LNCaP clone FGC (cell line): ENCODE results near the gene TMEM60.
"Not testable (repeated sequence)": the region's sequence is repeated elsewhere in the genome, so short reads cannot be mapped to it uniquely, and the experiment has no call there.

Experiments used
- DNase-seq: peaks from one replicate; pipeline ENCODE4 v3.0.0-alpha.2; 2011; ENCODE audit warnings: low read depth
- H3K4me3 ChIP-seq: 2 replicates; pipeline ENCODE4 v1.5.1; 2011; ENCODE audit warnings: mild to moderate bottlenecking, low read depth, low read length, control low read depth
- TF ChIP-seq, protein P1 (sequence below): IDR thresholded peaks from 2 replicates; pipeline ENCODE4 v1.5.1; 2012; ENCODE audit warnings: mild to moderate bottlenecking; ENCODE audit not compliant: control insufficient read depth, insufficient read depth; ENCODE audit errors: extremely low read depth

The TMEM60 gene

DNA sequence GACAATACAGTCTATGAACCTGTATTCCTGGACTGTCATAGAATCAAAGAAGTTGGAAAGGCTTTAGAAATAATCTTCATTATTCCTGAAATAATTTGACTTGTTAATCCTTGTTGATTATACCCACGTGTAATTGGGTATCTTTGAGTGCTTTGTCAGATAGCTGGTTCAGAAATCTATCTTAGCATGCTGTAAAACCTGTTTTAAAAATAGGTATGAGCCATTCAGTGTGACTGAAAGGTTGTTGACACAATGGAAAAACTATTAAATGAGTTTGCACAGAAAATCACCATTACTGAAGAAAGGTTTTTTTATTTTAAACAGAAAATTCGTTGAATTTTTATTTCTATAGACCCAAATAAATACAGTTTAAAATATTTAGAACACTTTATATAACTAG is 39.0 kb upstream of the TMEM60 start:
- DNase-seq = no peak
- TF ChIP-seq, protein P1, sequence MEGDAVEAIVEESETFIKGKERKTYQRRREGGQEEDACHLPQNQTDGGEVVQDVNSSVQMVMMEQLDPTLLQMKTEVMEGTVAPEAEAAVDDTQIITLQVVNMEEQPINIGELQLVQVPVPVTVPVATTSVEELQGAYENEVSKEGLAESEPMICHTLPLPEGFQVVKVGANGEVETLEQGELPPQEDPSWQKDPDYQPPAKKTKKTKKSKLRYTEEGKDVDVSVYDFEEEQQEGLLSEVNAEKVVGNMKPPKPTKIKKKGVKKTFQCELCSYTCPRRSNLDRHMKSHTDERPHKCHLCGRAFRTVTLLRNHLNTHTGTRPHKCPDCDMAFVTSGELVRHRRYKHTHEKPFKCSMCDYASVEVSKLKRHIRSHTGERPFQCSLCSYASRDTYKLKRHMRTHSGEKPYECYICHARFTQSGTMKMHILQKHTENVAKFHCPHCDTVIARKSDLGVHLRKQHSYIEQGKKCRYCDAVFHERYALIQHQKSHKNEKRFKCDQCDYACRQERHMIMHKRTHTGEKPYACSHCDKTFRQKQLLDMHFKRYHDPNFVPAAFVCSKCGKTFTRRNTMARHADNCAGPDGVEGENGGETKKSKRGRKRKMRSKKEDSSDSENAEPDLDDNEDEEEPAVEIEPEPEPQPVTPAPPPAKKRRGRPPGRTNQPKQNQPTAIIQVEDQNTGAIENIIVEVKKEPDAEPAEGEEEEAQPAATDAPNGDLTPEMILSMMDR = no peak
- no peak overlapping the region for H3K4me3 ChIP-seq

DNA sequence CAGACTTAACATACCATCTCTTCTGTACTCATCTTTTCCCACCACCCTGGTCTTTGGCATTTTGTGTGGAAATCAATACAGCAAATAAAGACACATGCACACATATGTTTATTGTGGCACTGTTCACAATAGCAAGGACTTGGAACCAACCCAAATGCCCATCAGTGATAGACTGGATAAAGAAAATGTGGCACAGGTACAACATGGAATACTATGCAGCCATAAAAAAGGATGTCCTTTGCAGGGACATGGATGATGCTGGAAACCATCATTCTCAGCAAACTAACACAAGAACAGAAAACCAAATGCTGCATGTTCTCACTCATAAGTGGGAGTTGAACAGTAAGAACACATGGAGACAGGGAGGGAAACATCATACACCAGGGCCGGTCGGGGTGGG is 38.2 kb upstream of the TMEM60 start:
- not testable (repeated sequence) for H3K4me3 ChIP-seq, DNase-seq

DNA sequence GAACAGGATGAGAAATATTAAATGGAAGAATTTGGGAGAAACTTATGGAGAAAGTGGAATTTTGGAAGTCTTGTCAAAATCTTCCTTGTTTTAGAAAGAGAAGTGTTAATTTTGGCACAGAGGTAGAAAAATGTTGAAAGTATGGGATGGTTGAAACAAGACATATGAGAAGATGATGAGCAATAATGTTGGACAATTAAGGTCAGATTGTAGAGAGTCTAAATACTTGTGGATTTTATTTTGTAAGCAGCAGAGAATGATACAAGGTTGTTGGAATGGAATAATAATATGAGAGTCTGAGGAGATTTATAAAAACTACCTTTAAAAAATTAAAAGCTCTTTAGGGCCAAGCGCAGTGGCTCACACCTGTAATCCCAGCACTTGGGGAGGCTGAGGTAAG is 34.9 kb upstream of the TMEM60 start:
- no peak overlapping the region for H3K4me3 ChIP-seq
- TF ChIP-seq, protein P1 = no peak
- no peak for DNase-seq

DNA sequence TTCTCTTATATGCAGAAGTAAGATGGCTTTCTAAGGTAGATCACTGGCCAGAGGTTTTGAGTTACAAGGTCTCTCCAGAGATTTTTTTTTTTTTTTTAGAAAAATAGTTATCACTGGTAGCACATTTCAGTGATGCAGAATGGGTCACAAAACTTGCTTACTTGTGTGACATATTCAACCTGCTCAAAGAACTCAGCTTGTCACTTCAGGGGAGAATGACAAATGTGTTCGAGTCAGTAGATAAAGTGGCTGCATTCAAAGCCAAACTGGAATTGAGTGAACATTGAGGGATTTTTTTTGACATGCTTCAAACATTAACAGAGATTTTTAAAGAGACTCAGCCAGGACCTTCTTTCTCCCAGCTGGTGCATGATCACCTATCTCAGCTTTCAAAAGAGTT is 33.7 kb upstream of the TMEM60 start:
- H3K4me3 ChIP-seq = no peak overlapping the region
- no peak for DNase-seq
- TF ChIP-seq, protein P1 = no peak

DNA sequence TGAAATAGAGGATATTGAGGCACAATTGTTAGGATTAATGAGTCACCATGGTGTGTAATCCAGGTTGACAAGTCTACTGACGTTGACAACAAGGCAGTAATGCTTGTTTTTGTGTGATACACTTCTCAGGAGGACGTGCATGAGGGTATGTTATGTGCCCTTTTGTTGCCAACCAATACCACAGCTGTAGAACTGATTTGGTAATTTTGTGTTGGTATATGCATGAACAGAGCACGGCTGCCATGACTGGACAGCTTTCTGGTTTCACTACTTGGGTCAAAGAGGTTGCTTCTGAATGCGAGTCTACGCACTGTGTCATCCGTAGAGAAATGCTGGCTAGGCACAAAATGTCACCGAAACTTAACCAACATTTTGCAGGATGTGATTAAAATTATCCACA is 33.2 kb upstream of the TMEM60 start:
- H3K4me3 ChIP-seq = no peak overlapping the region
- no peak for DNase-seq
- TF ChIP-seq, protein P1 = no peak

DNA sequence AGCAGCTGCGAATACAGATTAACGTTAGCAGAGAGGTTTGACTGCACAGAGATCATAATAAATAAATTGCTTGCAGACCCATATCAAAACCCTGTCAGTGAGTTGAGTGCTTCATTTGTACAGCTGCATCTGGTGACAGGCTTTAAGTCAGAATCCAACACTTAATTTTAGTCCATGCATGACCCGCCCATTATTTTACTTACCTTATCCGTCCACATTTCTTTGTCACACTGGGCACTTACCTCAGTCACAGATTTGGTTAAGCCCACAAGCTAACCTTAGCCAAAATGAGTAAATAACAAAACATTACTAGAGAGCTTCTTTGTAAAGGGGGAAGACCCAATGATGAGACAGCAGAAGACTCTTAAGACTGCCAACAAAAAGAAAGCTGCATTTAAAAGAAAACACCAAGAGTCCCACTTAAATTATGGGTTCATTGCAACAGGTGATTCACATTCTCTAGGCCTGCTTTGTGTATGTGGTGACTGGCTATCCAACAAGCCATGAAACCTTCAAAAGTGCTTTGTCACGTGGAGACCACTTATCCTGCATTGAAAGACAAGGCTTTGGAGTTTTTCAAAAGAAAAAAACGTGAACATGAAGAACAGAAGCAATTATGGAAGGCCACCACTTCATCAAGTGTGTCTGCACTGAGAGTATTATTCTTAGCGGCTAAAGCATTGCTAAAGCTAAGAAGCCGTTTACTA is 32.6 kb upstream of the TMEM60 start:
- H3K4me3 ChIP-seq = no peak overlapping the region
- TF ChIP-seq, protein P1 = no peak
- DNase-seq = no peak

DNA sequence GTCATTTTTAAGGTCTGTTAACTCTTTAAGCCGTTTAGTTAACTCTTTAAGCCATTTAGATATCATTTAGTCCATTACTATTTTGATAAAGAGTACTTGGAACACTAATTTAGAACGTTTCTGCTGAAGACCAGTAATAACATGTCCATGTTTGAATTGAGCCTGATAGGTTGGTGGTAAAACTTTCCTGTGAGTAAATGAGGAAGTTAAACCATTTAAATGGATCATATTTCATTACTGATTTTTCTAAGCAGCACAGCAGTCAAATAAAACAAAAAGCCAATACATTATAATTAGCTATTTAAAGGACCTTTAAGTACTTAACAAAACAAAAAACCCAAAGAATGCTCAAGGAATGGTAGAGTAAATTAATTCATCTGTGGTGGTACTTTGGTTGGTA is 29.8 kb upstream of the TMEM60 start:
- TF ChIP-seq, protein P1 = no peak
- H3K4me3 ChIP-seq = no peak overlapping the region
- no peak for DNase-seq
